Measurements from ENCODE around the gene DDX24. TPM values are rescaled to one million over a fixed set of nuclear protein-coding genes. Genes with fewer than 3 reads are reported as not detected.

Gene DDX24
- total and polyA plus RNA-seq, 2 donors (not counting 1 experiment from before 2014, with no cell fraction given) = 143 to 192 TPM

DNA sequence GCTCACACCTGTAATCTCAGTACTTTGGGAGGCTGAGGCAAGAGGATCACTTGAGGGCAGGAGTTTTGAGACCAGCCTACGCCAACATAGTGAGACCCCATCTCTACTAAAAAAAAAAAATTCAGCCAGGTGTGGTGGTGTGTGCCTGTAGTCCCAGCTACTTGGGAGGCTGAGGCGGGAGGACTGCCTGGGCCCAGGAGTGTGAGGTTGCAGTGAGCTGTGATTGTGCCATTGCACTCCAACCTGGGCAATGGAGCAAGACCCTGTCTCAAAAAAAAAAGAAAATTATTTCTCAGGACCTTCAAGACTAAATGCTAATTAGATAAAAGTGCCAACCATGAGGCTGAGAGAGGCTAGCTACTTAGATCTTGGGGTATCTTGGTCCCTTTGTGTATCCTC, 31.4 kb downstream of the DDX24 start:
- Histone ChIP-seq H4K20me1 (ENCODE audit: control insufficient read depth, extremely low read depth, insufficient read depth, low read length) (no peaks in the 10 kb centered on the region), H3K79me2 (ENCODE audit: control insufficient read depth, insufficient read depth, low read length) (no peaks in the 10 kb centered on the region), H3K9me3 (ENCODE audit: control insufficient read depth, insufficient read depth, low read depth, low read length) (no peaks in the 10 kb centered on the region), H3K27me3 (ENCODE audit: control insufficient read depth, insufficient read depth, low read length) (no peaks in the 10 kb centered on the region), H3K4me2 (ENCODE audit: extremely low read depth, insufficient read depth, low read length) (no peak overlapping the region), H2AFZ (ENCODE audit: low read length) (no peak overlapping the region), H3K4me3 (replicated peaks in 1 of 4; ENCODE audit: control extremely low read depth in 1 of 4, insufficient read depth in 1 of 4, low read depth in 3 of 4, low read length in 4 of 4) (no peak overlapping the region), H3K9ac (ENCODE audit: insufficient read depth, low read length) (no peak overlapping the region), H3K4me1 (ENCODE audit: control insufficient read depth, extremely low read depth, insufficient read depth, low read length) (no peaks in the 10 kb centered on the region), H3K27ac (ENCODE audit: insufficient read depth, low read length) (no peak overlapping the region), H3K36me3 (ENCODE audit: control insufficient read depth, insufficient read depth, low read length) (peaks cover 31% of the 10 kb centered on the region)
- TF ChIP-seq, protein P1, sequence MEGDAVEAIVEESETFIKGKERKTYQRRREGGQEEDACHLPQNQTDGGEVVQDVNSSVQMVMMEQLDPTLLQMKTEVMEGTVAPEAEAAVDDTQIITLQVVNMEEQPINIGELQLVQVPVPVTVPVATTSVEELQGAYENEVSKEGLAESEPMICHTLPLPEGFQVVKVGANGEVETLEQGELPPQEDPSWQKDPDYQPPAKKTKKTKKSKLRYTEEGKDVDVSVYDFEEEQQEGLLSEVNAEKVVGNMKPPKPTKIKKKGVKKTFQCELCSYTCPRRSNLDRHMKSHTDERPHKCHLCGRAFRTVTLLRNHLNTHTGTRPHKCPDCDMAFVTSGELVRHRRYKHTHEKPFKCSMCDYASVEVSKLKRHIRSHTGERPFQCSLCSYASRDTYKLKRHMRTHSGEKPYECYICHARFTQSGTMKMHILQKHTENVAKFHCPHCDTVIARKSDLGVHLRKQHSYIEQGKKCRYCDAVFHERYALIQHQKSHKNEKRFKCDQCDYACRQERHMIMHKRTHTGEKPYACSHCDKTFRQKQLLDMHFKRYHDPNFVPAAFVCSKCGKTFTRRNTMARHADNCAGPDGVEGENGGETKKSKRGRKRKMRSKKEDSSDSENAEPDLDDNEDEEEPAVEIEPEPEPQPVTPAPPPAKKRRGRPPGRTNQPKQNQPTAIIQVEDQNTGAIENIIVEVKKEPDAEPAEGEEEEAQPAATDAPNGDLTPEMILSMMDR (conservative IDR thresholded peaks at IDR 0.05 in 1 of 2, IDR thresholded peaks at IDR 0.05 in 1 of 2; ENCODE audit: low read depth in 1 of 2, low read length in 2 of 2) = no peak
- no peak for TF ChIP-seq EZH2 (IDR thresholded peaks at IDR 0.05; ENCODE audit: low read length, missing control alignments)
- DNase-seq (ENCODE audit: low read depth in 2 of 2) = no peak

- Histone ChIP-seq H3K9me3 (ENCODE audit: control insufficient read depth, insufficient read depth, low read depth, low read length) (no peaks in the 10 kb centered on the region), H3K36me3 (ENCODE audit: control insufficient read depth, insufficient read depth, low read length) (peaks cover 29% of the 10 kb centered on the region), H3K4me1 (ENCODE audit: control insufficient read depth, extremely low read depth, insufficient read depth, low read length) (no peaks in the 10 kb centered on the region), H3K4me3 (replicated peaks in 1 of 4; ENCODE audit: control extremely low read depth in 1 of 4, insufficient read depth in 1 of 4, low read depth in 3 of 4, low read length in 4 of 4) (no peak overlapping the region), H2AFZ (ENCODE audit: low read length) (no peak overlapping the region), H3K27ac (ENCODE audit: insufficient read depth, low read length) (no peak overlapping the region), H4K20me1 (ENCODE audit: control insufficient read depth, extremely low read depth, insufficient read depth, low read length) (no peaks in the 10 kb centered on the region), H3K9ac (ENCODE audit: insufficient read depth, low read length) (no peak overlapping the region), H3K27me3 (ENCODE audit: control insufficient read depth, insufficient read depth, low read length) (no peaks in the 10 kb centered on the region), H3K4me2 (ENCODE audit: extremely low read depth, insufficient read depth, low read length) (no peak overlapping the region), H3K79me2 (ENCODE audit: control insufficient read depth, insufficient read depth, low read length) (no peaks in the 10 kb centered on the region)
- DNase-seq (ENCODE audit: low read depth in 2 of 2) = no peak
- no peak for TF ChIP-seq EZH2 (IDR thresholded peaks at IDR 0.05; ENCODE audit: low read length, missing control alignments)
These were observed 32.0 kb downstream of the DDX24 start for GRCh38 chr14:94048691-94049624.

DNA sequence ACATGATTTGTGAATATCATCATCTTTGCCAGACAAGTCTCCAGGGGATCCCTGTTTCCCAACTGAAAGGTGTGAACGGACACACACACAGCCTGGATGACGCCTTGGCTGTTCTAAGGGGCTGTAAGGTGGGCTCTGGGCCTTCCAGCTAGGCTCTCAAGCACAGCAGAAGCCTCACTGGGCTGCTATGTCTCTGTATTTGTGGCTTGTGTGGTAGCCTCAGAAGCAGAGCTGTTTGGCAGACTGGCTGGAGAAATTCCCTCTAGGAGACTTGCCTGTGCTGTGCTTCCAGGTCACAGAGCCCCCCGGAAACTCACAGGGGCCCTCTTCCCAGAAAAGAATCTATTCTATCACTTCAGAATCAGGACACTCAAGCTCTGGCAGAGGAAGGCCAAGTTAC, 33.4 kb downstream of the DDX24 start:
- Histone ChIP-seq H2AFZ (ENCODE audit: low read length) (no peak overlapping the region), H3K9ac (ENCODE audit: insufficient read depth, low read length) (no peak overlapping the region), H4K20me1 (ENCODE audit: control insufficient read depth, extremely low read depth, insufficient read depth, low read length) (no peaks in the 10 kb centered on the region), H3K4me1 (ENCODE audit: control insufficient read depth, extremely low read depth, insufficient read depth, low read length) (peaks cover 10% of the 10 kb centered on the region), H3K4me3 (replicated peaks in 1 of 4; ENCODE audit: control extremely low read depth in 1 of 4, insufficient read depth in 1 of 4, low read depth in 3 of 4, low read length in 4 of 4) (no peak overlapping the region), H3K36me3 (ENCODE audit: control insufficient read depth, insufficient read depth, low read length) (peaks cover 30% of the 10 kb centered on the region), H3K79me2 (ENCODE audit: control insufficient read depth, insufficient read depth, low read length) (no peaks in the 10 kb centered on the region), H3K27me3 (ENCODE audit: control insufficient read depth, insufficient read depth, low read length) (no peaks in the 10 kb centered on the region), H3K4me2 (ENCODE audit: extremely low read depth, insufficient read depth, low read length) (no peak overlapping the region), H3K27ac (ENCODE audit: insufficient read depth, low read length) (no peak overlapping the region), H3K9me3 (ENCODE audit: control insufficient read depth, insufficient read depth, low read depth, low read length) (no peaks in the 10 kb centered on the region)
- no peak for TF ChIP-seq EZH2 (IDR thresholded peaks at IDR 0.05; ENCODE audit: low read length, missing control alignments)
- TF ChIP-seq, protein P1 (conservative IDR thresholded peaks at IDR 0.05 in 1 of 2, IDR thresholded peaks at IDR 0.05 in 1 of 2; ENCODE audit: low read depth in 1 of 2, low read length in 2 of 2) = no peak
- DNase-seq (ENCODE audit: low read depth in 2 of 2) = no peak

Data from fibroblast of lung (primary cell).